H9 (cell line): ENCODE data around the gene MRPS26. TPM values are rescaled to one million over a fixed set of nuclear protein-coding genes. Genes with fewer than 3 reads are reported as not detected.

ENCODE experiments used
- DNase-seq: peaks from one replicate; pipeline ENCODE4 v3.0.0-alpha.2; 2017
- H2AFZ ChIP-seq: one replicate; pipeline ENCODE4 v1.6.1; 2013; ENCODE audit warnings: mild to moderate bottlenecking, low read length, control low read depth, moderate library complexity
- H2AK5ac ChIP-seq: 2 replicates; pipeline ENCODE4 v1.6.1; 2013; ENCODE audit warnings: low read length, control low read depth, mixed read lengths; ENCODE audit not compliant: insufficient read length
- H2BK120ac ChIP-seq: one replicate; pipeline ENCODE4 v1.6.1; 2013; ENCODE audit warnings: low read depth, mild to moderate bottlenecking, low read length, control low read depth, inconsistent platforms; ENCODE audit not compliant: poor library complexity, severe bottlenecking
- H2BK12ac ChIP-seq: 2 replicates; pipeline ENCODE4 v1.6.1; 2013; ENCODE audit warnings: low read length, control low read depth, mixed read lengths, low read depth; ENCODE audit not compliant: insufficient read length
- H2BK15ac ChIP-seq: 2 replicates; pipeline ENCODE4 v1.6.1; 2013; ENCODE audit warnings: low read depth, low read length, control low read depth
- H2BK20ac ChIP-seq: one replicate; pipeline ENCODE4 v1.6.1; 2013; ENCODE audit warnings: low read depth, mild to moderate bottlenecking, low read length, control low read depth, inconsistent platforms; ENCODE audit not compliant: poor library complexity, severe bottlenecking
- H2BK5ac ChIP-seq: 2 replicates; pipeline ENCODE4 v1.6.1; 2013; ENCODE audit warnings: low read length, control low read depth, mixed read lengths; ENCODE audit not compliant: insufficient read length
- H3K14ac ChIP-seq: 2 replicates; pipeline ENCODE4 v1.6.1; 2013; ENCODE audit warnings: low read length, control low read depth; ENCODE audit not compliant: insufficient read depth
- H3K18ac ChIP-seq: 2 replicates; pipeline ENCODE4 v1.6.1; 2013; ENCODE audit warnings: low read depth, mild to moderate bottlenecking, mixed read lengths, low read length, control low read depth; ENCODE audit not compliant: insufficient read length
- H3K23ac ChIP-seq: 2 replicates; pipeline ENCODE4 v1.6.1; 2013; ENCODE audit warnings: low read length, control low read depth, mixed read lengths, low read depth; ENCODE audit not compliant: insufficient read length
- H3K23me2 ChIP-seq: 2 replicates; pipeline ENCODE4 v1.6.1; 2013; ENCODE audit warnings: low read depth, mild to moderate bottlenecking, mixed read lengths, low read length, control low read depth; ENCODE audit not compliant: insufficient read length, poor library complexity, severe bottlenecking
- H3K27ac ChIP-seq: 2 replicates; pipeline ENCODE4 v1.5.1; 2013; ENCODE audit warnings: low read length, control low read depth, mixed read lengths, low read depth; ENCODE audit not compliant: insufficient read length
- H3K27me3 ChIP-seq: 2 replicates; pipeline ENCODE4 v1.6.1; 2013; ENCODE audit warnings: low read length, control low read depth, inconsistent platforms; ENCODE audit not compliant: insufficient read depth
- H3K4ac ChIP-seq: 2 replicates; pipeline ENCODE4 v1.6.1; 2013; ENCODE audit warnings: low read depth, mild to moderate bottlenecking, control low read depth, inconsistent platforms, low read length, moderate library complexity
- H3K4me1 ChIP-seq: 2 replicates; pipeline ENCODE4 v1.6.1; 2013; ENCODE audit warnings: low read length, control low read depth, inconsistent platforms; ENCODE audit not compliant: insufficient read depth
- H3K4me2 ChIP-seq: 2 replicates; pipeline ENCODE4 v1.6.1; 2013; ENCODE audit warnings: low read length, control low read depth, mixed read lengths; ENCODE audit not compliant: insufficient read length, insufficient read depth
- H3K56ac ChIP-seq: 2 replicates; pipeline ENCODE4 v1.6.1; 2013; ENCODE audit warnings: low read depth, mild to moderate bottlenecking, mixed read lengths, low read length, control low read depth; ENCODE audit not compliant: insufficient read length
- H3K79me1 ChIP-seq: 2 replicates; pipeline ENCODE4 v1.6.1; 2013; ENCODE audit warnings: low read depth, mild to moderate bottlenecking, moderate library complexity, low read length, control low read depth, inconsistent platforms; ENCODE audit not compliant: insufficient read depth, poor library complexity, severe bottlenecking
- H3K79me2 ChIP-seq: 2 replicates; pipeline ENCODE4 v1.6.1; 2013; ENCODE audit warnings: low read length, control low read depth, inconsistent platforms; ENCODE audit not compliant: insufficient read depth
- H3K9ac ChIP-seq: 2 replicates; pipeline ENCODE4 v1.6.1; 2013; ENCODE audit warnings: low read length, control low read depth, mixed read lengths; ENCODE audit not compliant: insufficient read length; ENCODE audit errors: extremely low read depth
- H3K9me3 ChIP-seq: one replicate; pipeline ENCODE4 v1.6.1; 2013; ENCODE audit warnings: low read depth, low read length, inconsistent platforms; ENCODE audit not compliant: control insufficient read depth
- H3T11ph ChIP-seq: one replicate; pipeline ENCODE4 v1.6.1; 2013; ENCODE audit warnings: mild to moderate bottlenecking, low read length, control low read depth, inconsistent platforms
- H4K20me1 ChIP-seq: one replicate; pipeline ENCODE4 v1.6.1; 2013; ENCODE audit not compliant: control insufficient read depth, insufficient read length, insufficient read depth
- H4K5ac ChIP-seq: 2 replicates; pipeline ENCODE4 v1.6.1; 2013; ENCODE audit warnings: low read depth, mild to moderate bottlenecking, mixed read lengths, low read length, control low read depth; ENCODE audit not compliant: insufficient read length
- H4K8ac ChIP-seq: replicated peaks from 2 replicates; pipeline ENCODE4 v1.6.1; 2013; ENCODE audit warnings: low read length, control low read depth, mixed read lengths, low read depth; ENCODE audit not compliant: insufficient read length
- H4K91ac ChIP-seq: 2 replicates; pipeline ENCODE4 v1.6.1; 2013; ENCODE audit warnings: low read depth, mild to moderate bottlenecking, moderate library complexity, mixed read lengths, low read length, control low read depth; ENCODE audit not compliant: insufficient read length
- H3K27ac Mint-ChIP-seq, 3 experiments: 2 replicates in 2 of 3; 3 replicates in 1 of 3; pipeline ENCODE4 v1.8.0; 2020 to 2021; ENCODE audit warnings: mixed read lengths in 3 of 3, mild to moderate bottlenecking in 1 of 3, moderate library complexity in 1 of 3
- H3K27me3 Mint-ChIP-seq: 2 replicates; pipeline ENCODE4 v1.8.0; 2021; ENCODE audit warnings: low read depth, mild to moderate bottlenecking, moderate library complexity, mixed read lengths
- H3K36me3 Mint-ChIP-seq, 3 experiments: 2 replicates in 2 of 3; 3 replicates in 1 of 3; pipeline ENCODE4 v1.8.0; 2020 to 2021; ENCODE audit warnings: low read depth in 3 of 3, mixed read lengths in 3 of 3; ENCODE audit not compliant: insufficient read depth in 1 of 3
- H3K4me1 Mint-ChIP-seq, 2 experiments: 2 replicates each; pipeline ENCODE4 v1.8.0; 2020; ENCODE audit warnings: mixed read lengths in 2 of 2
- H3K4me3 Mint-ChIP-seq, 2 experiments: 2 replicates in 1 of 2; 3 replicates in 1 of 2; pipeline ENCODE4 v1.8.0; 2020 to 2021; ENCODE audit warnings: mild to moderate bottlenecking in 2 of 2, mixed read lengths in 2 of 2, moderate library complexity in 1 of 2
- H3K9me3 Mint-ChIP-seq, 2 experiments: 2 replicates in 1 of 2; 3 replicates in 1 of 2; pipeline ENCODE4 v1.8.0; 2020; ENCODE audit warnings: mild to moderate bottlenecking in 2 of 2, mixed read lengths in 2 of 2, moderate library complexity in 1 of 2
- CTCF ChIP-seq: fragments of 200-600 bp; sonication (generic); conservative IDR thresholded peaks from 3 replicates; pipeline ENCODE4 v1.8.0; 2021; ENCODE audit warnings: antibody characterized with exemption, mild to moderate bottlenecking
- WGBS: extraction: QIAGEN DNeasy Blood & Tissue Kit; methylation state at CpG from one replicate; pipeline ENCODE4 v1.1.7; 2013; ENCODE audit warnings: missing lambda C conversion rate, low lambda C conversion rate, mixed read lengths; ENCODE audit not compliant: insufficient read length; ENCODE audit errors: extremely low coverage; 5-methylcytosine and 5-hydroxymethylcytosine counted together
- total RNA-seq: library from RNA; stranded (reverse); gene quantifications from 2 replicates; pipeline ENCODE4 v1.2.1, GENCODE V29; 2021

The MRPS26 gene
- total RNA-seq, 1 experiment from 2014 or later: 97.6 TPM

- peaks cover 54% of the 10 kb centered on the region for H3K27me3 Mint-ChIP-seq
- no peaks in the 10 kb centered on the region; a peak in 2 of 7 replicates for H3K36me3 Mint-ChIP-seq
- H3K27me3 ChIP-seq: peaks cover 9% of the 10 kb centered on the region; the same call in 1 of the 2 replicates
- H3T11ph ChIP-seq: no peak overlapping the region
- H3K9ac ChIP-seq: no peak overlapping the region
- DNase-seq: no peak
- peaks cover 7 to 12% of the 10 kb centered on the region in 2 experiments for H3K9me3 Mint-ChIP-seq
- H3K27ac Mint-ChIP-seq: no peak overlapping the region
- H3K79me2 ChIP-seq: no peaks in the 10 kb centered on the region
- peaks cover 10% of the 10 kb centered on the region for H3K9me3 ChIP-seq
- peak overlapping the region; percentile 6 for H3K4me2 ChIP-seq
- H3K4ac ChIP-seq: no peak overlapping the region
- H4K20me1 ChIP-seq: no peaks in the 10 kb centered on the region
- no peak overlapping the region for H2BK5ac ChIP-seq
- H3K14ac ChIP-seq: no peak overlapping the region
- TF ChIP-seq CTCF: no peak
- H3K4me3 Mint-ChIP-seq: peak overlapping the region in 1 of 2 experiments; percentile 51; a peak in 2 of 5 replicates
- no peak overlapping the region for H2BK12ac ChIP-seq
- H3K27ac ChIP-seq: no peak overlapping the region
- H2BK120ac ChIP-seq: no peak overlapping the region
- no peaks in the 10 kb centered on the region for H3K4me1 ChIP-seq
- no peaks in the 10 kb centered on the region for H3K23me2 ChIP-seq
- no CpG with 5 or more reads among the region's 16 CpGs for WGBS
- H2BK15ac ChIP-seq: no peak overlapping the region
- H2BK20ac ChIP-seq: no peak overlapping the region
- no peak overlapping the region for H3K23ac ChIP-seq
- H3K79me1 ChIP-seq: no peaks in the 10 kb centered on the region
- no peak overlapping the region for H2AFZ ChIP-seq
- H3K56ac ChIP-seq: no peak overlapping the region
- H3K4me1 Mint-ChIP-seq: peaks cover 6% of the 10 kb centered on the region in 2 experiments
- no peak overlapping the region for H2AK5ac ChIP-seq
- H4K91ac ChIP-seq: no peak overlapping the region
- H4K8ac ChIP-seq: no peak overlapping the region
- H4K5ac ChIP-seq: no peak overlapping the region
- H3K18ac ChIP-seq: no peak overlapping the region
These were observed 25.4 kb downstream of the MRPS26 start for GRCh38 chr20:3071266-3071609.
